Medulla oblongata (tissue), 1 donor: ENCODE data around the gene NELFCD.
"Not testable (repeated sequence)": the region's sequence is repeated elsewhere in the genome, so short reads cannot be mapped to it uniquely, and the experiment has no call there.

Experiments used
- DNase-seq: peaks from one replicate; pipeline ENCODE4 v3.0.0-alpha.2; 2015; ENCODE audit errors: extremely low spot score

Gene NELFCD

GRCh38 chr20:59008715-59009336 is 27.8 kb downstream of the NELFCD start:
- no peak for DNase-seq

- no peak for DNase-seq
Measured at GRCh38 chr20:59010321-59010994, 29.4 kb downstream of the NELFCD start.

GRCh38 chr20:59010995-59011873 is 30.2 kb downstream of the NELFCD start:
- no peak for DNase-seq

DNA sequence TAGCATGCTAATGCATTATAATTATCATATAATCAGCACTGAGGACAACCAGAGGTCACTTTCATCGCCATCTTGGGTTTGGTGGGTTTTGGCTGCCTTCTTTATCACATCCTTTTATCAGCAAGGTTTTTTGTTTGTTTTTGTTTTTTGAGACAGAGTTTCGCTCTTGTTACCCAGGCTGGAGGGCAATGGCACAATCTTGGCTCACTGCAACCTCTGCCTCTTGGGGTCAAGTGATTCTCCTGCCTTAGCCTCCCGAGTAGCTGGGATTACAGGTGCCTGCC is 30.8 kb downstream of the NELFCD start:
- not testable (repeated sequence) for DNase-seq

- DNase-seq, result no peak
Measured at GRCh38 chr20:59013031-59013951, 32.2 kb downstream of the NELFCD start.

- DNase-seq, result no peak
Measured at GRCh38 chr20:59013959-59014608, 33.0 kb downstream of the NELFCD start.

- DNase-seq, result no peak
Measured at GRCh38 chr20:59014680-59015389, 33.8 kb downstream of the NELFCD start.

GRCh38 chr20:59015411-59015810 is 34.4 kb downstream of the NELFCD start:
- DNase-seq, result no peak

- no peak for DNase-seq
Measured at GRCh38 chr20:59015812-59016711, 35.0 kb downstream of the NELFCD start.

- DNase-seq, result no peak
Measured at GRCh38 chr20:59016795-59017492, 35.9 kb downstream of the NELFCD start.

- DNase-seq, result no peak
Measured at GRCh38 chr20:59017493-59018231, 36.6 kb downstream of the NELFCD start.

DNA sequence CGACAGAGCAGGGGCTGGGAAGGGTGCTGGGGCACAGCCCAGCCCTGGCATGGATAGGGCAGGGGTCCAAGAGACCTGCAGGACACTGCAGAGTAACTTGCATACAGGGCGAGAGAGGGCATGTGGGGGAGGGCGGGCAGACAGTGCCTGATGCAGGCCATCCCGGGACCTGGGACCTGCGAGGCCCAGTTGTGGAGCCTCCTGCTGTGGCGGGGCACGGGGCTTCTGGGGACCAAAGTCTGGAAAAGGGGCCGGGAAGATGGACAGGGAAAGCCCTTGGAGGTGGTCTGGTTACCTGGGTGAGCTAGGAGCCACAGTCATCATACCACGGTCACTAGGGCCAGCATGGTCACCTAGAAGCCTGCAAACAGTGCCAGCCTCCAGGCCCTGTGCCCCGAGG is 37.8 kb downstream of the NELFCD start:
- no peak for DNase-seq

- DNase-seq, result no peak
Measured at GRCh38 chr20:59019217-59019616, 38.2 kb downstream of the NELFCD start, which contains the start of gene TUBB1. Gene TUBB1, plus strand, starts transcription at chr20:59019429. Its CDS starts 94 bp downstream, at chr20:59019523.

DNA sequence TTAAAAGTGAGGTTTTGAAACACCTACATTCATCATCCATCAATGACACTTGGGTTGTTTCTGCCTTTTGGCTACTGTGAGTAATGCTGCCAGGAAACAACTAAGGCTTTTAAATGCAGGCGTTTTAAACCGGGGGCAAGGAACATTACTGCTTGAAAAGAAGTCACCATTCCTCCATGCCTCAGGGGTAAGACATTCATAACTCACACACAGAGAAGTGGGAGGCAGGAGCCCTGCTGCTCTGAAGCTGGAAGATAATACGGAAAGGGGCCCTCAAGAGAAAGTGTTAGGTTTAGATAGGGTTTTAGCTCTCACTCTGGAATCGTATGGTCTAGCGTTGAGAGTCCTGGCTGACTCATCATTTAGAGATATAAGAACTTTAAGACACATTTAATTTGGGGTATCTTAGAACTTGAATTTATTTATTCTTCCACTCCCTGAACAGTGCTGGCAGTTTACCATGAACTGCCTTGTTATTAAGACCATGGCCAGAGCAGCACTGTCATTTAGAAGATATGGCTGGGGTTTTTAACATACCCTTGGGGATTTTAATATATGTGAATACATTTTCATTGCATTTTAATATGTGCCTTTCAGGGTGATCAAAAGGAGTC is 40.0 kb downstream of the NELFCD start:
- no peak for DNase-seq

DNA sequence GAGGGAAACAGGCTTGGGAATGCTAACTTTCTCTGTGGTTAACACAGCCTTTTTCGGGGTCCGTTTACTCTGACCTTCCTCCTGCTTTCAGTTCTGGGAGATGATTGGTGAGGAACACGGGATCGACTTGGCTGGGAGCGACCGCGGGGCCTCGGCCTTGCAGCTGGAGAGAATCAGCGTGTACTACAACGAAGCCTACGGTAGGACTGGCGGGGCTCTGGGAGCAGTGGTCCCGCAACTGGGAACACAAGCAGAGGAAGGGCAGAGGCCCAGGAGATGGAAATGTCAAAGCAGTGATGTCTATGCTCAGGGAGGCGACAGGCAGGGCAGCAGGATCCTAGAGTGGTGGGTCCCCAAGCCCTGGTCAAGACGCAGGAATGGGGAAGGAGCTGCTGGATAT is 41.7 kb downstream of the NELFCD start:
- no peak for DNase-seq

GRCh38 chr20:59023616-59024015 is 42.6 kb downstream of the NELFCD start:
- DNase-seq, result no peak

GRCh38 chr20:59024111-59024530 is 43.1 kb downstream of the NELFCD start:
- DNase-seq, result no peak

GRCh38 chr20:59025086-59025485 is 44.0 kb downstream of the NELFCD start:
- no peak for DNase-seq
